Activated T-cell treated with anti-CD3 and anti-CD28 coated beads, Interleukin-2, amount 50 U/mL, for 72 hours (primary cell): ENCODE results near the gene EFCAB11. TPM values are rescaled to one million over a fixed set of nuclear protein-coding genes. Genes with fewer than 3 reads are reported as not detected.

Experiments used
- ATAC-seq, 2 donors: fragments of 150-1000 bp; cut with Tn5 transposase; replicated peaks in 1 of 2; 2 replicates each; pipeline ENCODE4 v1.10.0; 2021; ENCODE audit warnings: moderate library complexity in 2 of 2, mild to moderate bottlenecking in 1 of 2
- DNase-seq, 2 donors: peaks; one replicate each; pipeline ENCODE4 v3.0.0; 2021 to 2022; ENCODE audit warnings: mixed read lengths in 1 of 2
- H3K27ac Mint-ChIP-seq: one replicate; pipeline ENCODE4 v1.8.0; 2022; ENCODE audit warnings: mild to moderate bottlenecking, moderate library complexity, mixed read lengths
- H3K27me3 Mint-ChIP-seq: one replicate; pipeline ENCODE4 v1.8.0; 2022; ENCODE audit warnings: low read depth, mixed read lengths
- H3K36me3 Mint-ChIP-seq, 2 donors: one replicate each; pipeline ENCODE4 v1.8.0; 2022; ENCODE audit warnings: mixed read lengths in 2 of 2, mild to moderate bottlenecking in 1 of 2; ENCODE audit not compliant: insufficient read depth in 2 of 2
- H3K4me1 Mint-ChIP-seq: one replicate; pipeline ENCODE4 v1.8.0; 2022; ENCODE audit warnings: low read depth, mixed read lengths
- H3K4me3 Mint-ChIP-seq, 2 donors: one replicate each; pipeline ENCODE4 v1.8.0; 2022; ENCODE audit warnings: mild to moderate bottlenecking in 2 of 2, mixed read lengths in 2 of 2, moderate library complexity in 2 of 2
- H3K9me3 Mint-ChIP-seq, 2 donors: one replicate each; pipeline ENCODE4 v1.8.0; 2022; ENCODE audit warnings: mixed read lengths in 2 of 2
- total RNA-seq, 2 donors: library from RNA; stranded (reverse); gene quantifications; one replicate each; pipeline ENCODE4 v1.2.3, GENCODE V29; 2022

Gene EFCAB11, protein sequence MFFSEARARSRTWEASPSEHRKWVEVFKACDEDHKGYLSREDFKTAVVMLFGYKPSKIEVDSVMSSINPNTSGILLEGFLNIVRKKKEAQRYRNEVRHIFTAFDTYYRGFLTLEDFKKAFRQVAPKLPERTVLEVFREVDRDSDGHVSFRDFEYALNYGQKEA
- 10 to 100 TPM; 12.8 to 13.7 TPM for total RNA-seq

DNA sequence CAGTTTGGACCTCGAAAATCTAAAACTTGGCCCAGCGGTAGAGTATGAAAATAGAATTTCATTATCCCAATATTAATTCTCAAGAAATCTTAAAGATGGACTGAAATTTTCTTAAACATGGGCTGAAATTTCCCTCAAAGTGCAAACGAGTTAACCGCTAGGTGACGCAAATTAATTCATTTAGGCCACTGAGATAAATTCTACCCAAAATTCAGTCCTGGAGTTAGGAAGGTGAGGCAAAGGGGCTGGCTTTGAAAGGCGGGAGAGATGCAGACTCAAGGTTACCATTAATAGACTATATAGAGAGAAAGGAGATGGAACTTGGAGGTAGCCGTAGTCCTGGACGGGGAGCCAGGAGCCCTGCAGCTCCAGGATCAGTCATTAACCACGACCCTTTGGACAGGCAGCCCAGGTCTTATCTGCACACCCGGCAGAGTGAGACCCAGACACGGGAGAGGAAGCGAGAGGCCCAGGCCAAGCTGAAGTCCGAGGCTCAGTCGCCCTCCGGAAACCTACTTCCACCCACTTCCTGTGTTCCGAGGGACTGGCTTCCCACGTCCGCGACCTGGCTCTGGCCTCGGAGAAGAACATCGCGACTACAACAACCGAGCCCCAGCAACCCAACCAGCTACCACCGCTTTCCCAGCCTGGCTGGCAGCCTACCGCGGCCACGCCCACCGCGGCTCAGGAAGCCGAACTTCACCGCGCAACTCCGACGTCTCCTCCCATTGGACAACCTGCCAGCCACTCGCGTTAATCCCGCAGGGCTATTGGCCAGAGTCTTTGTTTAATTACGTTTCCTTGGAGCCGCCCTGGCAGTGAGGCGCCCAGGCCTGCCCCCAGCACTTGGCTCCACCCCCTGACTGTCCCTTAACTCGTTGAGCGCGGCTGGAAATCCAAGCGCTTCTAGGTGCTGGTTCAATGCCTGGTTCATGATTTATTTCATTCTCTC is at the start of gene EFCAB11:
Gene EFCAB11 (minus strand): TSS at position 661 of the 952 bp plus-strand sequence. CDS start 70 bp downstream, at position 591.
- DNase-seq: peak; percentile 94 to 97
- Mint-ChIP-seq H3K36me3 (peaks cover 15 to 17% of the 10 kb centered on the region in 2 donors), H3K4me1 (peaks cover 42% of the 10 kb centered on the region), H3K27me3 (no peaks in the 10 kb centered on the region), H3K27ac (peak within 1 kb of the TSS; percentile 95), H3K4me3 (peak within 1 kb of the TSS; percentile 91 to 96), H3K9me3 (no peaks in the 10 kb centered on the region)
- ATAC-seq: peak; percentile 75 to 82

DNA sequence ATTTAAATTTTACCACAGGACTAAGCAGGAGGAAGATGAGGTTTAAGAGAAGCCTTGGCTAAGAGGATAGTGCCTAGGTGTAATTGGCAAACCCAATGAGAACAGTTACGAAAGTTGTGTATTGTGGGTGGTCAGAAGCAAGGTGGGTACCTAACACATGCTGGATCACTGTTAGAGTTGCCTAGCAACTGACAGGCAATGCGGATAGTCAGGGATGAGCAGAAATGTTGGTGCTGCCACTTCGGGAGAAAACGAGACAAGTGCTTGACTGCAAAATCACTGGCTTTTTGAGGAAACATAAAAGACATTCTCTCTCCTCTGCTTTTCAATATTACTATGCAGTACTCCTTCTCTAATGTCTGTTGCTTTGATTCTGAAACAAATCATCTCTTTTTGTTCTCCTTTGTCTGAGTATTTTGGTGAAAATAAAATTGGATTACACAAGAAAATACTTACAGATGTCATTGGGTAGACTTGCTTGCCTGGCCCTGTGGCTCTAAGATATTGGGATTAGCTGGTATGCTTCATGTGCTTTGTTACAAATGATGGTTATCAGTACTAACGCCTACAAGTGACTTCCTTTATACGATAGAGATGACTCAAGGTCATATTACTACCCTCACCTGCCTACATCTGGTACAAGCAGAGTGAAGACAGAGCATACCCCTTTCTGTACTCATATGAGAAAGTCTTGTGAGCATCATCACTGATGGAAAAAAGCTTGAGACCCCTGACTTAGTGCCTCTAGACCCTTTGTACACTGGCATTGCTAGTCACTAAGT is 49.2 kb upstream of the EFCAB11 start:
- Mint-ChIP-seq H3K27me3 (no peaks in the 10 kb centered on the region), H3K4me3 (no peak overlapping the region), H3K36me3 (peaks cover 2 to 24% of the 10 kb centered on the region in 2 donors), H3K4me1 (peaks cover 22% of the 10 kb centered on the region), H3K27ac (peak overlapping the region; percentile 51), H3K9me3 (no peaks in the 10 kb centered on the region)
- ATAC-seq: peak; percentile 69 to 80
- no peak for DNase-seq

DNA sequence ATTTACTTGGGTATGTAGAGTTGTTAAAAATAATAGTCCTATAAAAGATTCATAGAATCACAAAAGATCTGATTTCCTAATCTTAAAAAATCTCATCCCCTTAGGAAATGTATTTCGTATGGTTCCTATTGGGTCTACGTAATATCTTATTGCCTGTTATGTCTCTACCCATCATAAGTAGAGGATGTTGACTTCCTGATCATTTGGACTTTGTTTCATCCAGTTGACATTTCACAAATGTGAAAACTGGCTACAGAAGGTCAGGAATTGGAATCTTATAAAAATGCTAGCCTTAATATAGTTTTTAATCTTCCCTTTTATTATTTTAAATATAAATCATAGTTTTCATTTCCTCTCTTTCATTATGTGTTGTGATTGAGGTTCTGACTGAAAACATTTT is 46.4 kb upstream of the EFCAB11 start:
- Mint-ChIP-seq H3K27ac (no peak overlapping the region), H3K27me3 (no peaks in the 10 kb centered on the region), H3K36me3 (peaks cover 7 to 21% of the 10 kb centered on the region in 2 donors)

DNA sequence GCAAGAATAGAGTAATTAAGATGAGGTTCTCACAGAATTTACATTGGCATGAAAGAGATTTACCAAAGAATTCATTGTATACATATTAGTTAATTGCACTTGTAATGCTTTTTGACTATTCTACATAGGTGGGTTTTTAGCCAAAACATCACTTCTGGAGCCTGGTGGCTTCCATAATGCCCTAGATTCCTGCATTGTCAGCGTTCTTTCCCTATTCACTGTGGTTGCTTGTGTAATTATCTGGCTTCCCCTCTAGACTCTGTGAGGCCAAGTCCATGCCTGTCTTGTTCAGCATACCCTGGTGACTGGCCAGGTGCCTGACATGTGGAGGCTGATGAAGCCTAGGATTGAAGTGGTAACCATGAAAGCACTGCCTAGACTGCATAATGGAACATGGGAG is 42.4 kb upstream of the EFCAB11 start:
- Mint-ChIP-seq H3K4me3 (no peak overlapping the region), H3K36me3 (peaks cover 8 to 23% of the 10 kb centered on the region in 2 donors), H3K27ac (no peak overlapping the region)

More for the DNA sequence above, 46.4 kb upstream of the EFCAB11 start:
- no peak for ATAC-seq
- peaks cover 12% of the 10 kb centered on the region for H3K4me1 Mint-ChIP-seq
- DNase-seq: no peak
- no peaks in the 10 kb centered on the region for H3K9me3 Mint-ChIP-seq
- H3K4me3 Mint-ChIP-seq: no peak overlapping the region

DNA sequence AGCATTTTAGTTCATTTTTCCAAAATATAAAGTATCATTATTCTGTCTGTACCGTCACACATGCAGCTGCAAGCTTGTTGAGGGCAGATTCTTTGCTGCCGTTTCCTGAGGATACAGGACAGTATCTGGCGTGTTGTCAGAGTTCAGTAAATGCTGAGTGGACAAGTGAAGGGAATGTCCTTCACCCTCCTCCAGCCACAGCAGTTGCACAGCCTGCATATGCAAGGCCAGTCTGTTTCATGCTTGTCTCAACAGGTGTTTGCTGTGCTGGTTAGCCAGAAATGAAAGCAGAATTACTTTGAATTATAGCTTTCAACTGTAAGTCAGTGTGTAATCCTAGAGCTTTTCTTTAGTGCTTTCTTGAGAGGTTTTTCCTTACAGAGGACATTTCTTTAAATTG is 37.7 kb upstream of the EFCAB11 start:
- no peaks in the 10 kb centered on the region for H3K27me3 Mint-ChIP-seq
- peaks cover 6 to 37% of the 10 kb centered on the region in 2 donors for H3K36me3 Mint-ChIP-seq
- DNase-seq: no peak
- no peaks in the 10 kb centered on the region for H3K4me1 Mint-ChIP-seq
- no peak overlapping the region for H3K4me3 Mint-ChIP-seq
- H3K9me3 Mint-ChIP-seq: no peaks in the 10 kb centered on the region
- no peak for ATAC-seq
- no peak overlapping the region for H3K27ac Mint-ChIP-seq

More for the DNA sequence above, 42.4 kb upstream of the EFCAB11 start:
- Mint-ChIP-seq H3K27me3 (no peaks in the 10 kb centered on the region), H3K4me1 (no peaks in the 10 kb centered on the region), H3K9me3 (no peaks in the 10 kb centered on the region)
- ATAC-seq (no peak), DNase-seq (no peak)

DNA sequence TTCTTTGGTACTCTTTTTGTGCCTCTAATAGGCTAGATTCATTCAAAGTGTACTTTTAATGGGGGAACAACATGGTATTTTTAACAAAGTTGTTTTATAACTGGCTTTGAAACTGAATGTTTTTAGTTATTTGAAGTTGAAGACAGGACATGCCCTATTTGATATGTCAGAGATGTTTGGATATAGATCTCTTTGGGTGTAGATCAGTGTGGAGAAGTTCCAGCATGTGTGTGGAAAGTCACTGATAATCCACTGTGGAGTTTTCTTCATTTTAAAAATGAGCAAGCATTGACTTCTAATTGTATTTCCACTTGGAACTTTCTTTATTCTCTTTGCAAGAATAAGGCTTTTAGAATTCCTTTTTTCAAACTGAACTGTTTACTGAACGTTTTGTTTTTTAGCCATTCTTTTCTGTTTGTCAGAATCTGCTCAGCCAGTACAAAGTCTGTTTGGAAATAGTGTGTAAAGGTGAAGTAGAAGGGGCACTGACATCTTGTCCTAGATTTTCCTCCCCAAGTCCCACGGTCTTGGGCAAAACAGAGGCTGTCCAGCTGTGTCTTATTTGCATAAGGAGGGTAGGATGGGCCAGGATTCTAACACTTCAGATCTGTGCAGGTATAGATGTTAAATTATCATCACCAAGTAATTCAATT is 36.2 kb upstream of the EFCAB11 start:
- Mint-ChIP-seq H3K9me3 (no peaks in the 10 kb centered on the region), H3K36me3 (peaks cover 2 to 35% of the 10 kb centered on the region in 2 donors), H3K27ac (no peak overlapping the region), H3K4me3 (no peak overlapping the region), H3K4me1 (no peaks in the 10 kb centered on the region), H3K27me3 (no peaks in the 10 kb centered on the region)
- DNase-seq (no peak), ATAC-seq (no peak)

DNA sequence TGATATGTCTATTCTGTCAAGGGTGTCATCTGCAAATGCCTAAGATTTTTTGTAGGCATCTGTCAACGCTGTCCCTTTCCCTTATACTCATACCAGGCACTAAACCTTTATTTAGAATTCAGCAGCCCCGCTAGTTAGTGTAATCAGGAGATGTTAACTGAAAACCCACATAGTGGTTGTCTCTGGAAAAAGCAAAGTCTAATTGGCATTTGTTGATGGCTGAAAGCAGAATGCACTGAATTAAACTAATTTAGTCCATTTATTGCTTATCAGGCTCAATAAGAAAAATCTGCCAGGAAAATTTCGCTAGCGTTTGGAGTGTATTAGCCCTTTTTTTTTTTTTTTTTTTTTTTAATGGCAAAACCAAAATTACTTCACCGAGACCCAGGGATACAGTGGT is 35.7 kb upstream of the EFCAB11 start:
- H3K36me3 Mint-ChIP-seq: peaks cover 2 to 35% of the 10 kb centered on the region in 2 donors
- H3K4me3 Mint-ChIP-seq: no peak overlapping the region
- H3K27ac Mint-ChIP-seq: no peak overlapping the region
- H3K4me1 Mint-ChIP-seq: no peaks in the 10 kb centered on the region
- no peak for ATAC-seq
- DNase-seq: no peak
- H3K27me3 Mint-ChIP-seq: no peaks in the 10 kb centered on the region
- H3K9me3 Mint-ChIP-seq: no peaks in the 10 kb centered on the region

DNA sequence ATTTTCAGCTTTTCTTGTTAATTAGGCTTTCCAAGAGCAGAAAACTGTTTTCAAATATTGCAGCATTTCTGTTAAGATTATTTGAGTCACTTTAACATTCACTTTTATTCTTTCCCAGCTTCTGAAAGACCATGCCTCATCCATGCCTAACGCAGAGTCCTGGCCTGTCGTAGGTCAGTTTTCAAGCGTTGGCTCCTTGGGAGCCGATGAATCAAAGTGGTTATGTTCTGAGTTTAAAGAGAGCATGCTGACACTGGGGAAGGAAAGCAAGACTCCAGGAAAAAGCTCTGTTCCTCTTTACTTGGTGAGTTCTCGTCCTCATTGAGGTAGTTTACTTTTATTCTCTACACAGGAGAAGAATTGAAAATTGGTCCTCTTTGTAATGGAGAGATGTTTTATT is 34.3 kb upstream of the EFCAB11 start:
- Mint-ChIP-seq H3K9me3 (no peaks in the 10 kb centered on the region), H3K27me3 (no peaks in the 10 kb centered on the region), H3K36me3 (peaks cover 1 to 28% of the 10 kb centered on the region in 2 donors), H3K4me1 (no peaks in the 10 kb centered on the region), H3K4me3 (no peak overlapping the region), H3K27ac (no peak overlapping the region)
- DNase-seq (no peak), ATAC-seq (no peak)

DNA sequence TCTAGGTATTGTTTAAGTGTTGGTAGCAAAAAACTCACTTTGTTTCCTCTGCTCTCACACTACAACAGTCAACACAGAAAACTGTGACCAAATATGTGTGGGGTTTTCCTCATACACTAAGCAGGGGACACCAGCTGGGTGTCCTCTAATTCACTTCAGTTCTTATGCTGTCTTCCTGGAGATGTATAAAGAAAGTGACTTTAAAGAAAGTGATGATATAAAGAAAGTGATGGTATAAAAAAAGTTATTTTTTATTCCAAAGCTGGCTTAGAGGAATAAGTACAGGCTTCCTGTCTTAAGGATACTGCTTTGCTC is 32.6 kb upstream of the EFCAB11 start:
- Mint-ChIP-seq H3K4me1 (no peaks in the 10 kb centered on the region), H3K4me3 (no peak overlapping the region), H3K36me3 (peaks cover 1 to 31% of the 10 kb centered on the region in 2 donors), H3K27ac (no peak overlapping the region), H3K27me3 (no peaks in the 10 kb centered on the region), H3K9me3 (no peaks in the 10 kb centered on the region)
- ATAC-seq (no peak), DNase-seq (no peak)

DNA sequence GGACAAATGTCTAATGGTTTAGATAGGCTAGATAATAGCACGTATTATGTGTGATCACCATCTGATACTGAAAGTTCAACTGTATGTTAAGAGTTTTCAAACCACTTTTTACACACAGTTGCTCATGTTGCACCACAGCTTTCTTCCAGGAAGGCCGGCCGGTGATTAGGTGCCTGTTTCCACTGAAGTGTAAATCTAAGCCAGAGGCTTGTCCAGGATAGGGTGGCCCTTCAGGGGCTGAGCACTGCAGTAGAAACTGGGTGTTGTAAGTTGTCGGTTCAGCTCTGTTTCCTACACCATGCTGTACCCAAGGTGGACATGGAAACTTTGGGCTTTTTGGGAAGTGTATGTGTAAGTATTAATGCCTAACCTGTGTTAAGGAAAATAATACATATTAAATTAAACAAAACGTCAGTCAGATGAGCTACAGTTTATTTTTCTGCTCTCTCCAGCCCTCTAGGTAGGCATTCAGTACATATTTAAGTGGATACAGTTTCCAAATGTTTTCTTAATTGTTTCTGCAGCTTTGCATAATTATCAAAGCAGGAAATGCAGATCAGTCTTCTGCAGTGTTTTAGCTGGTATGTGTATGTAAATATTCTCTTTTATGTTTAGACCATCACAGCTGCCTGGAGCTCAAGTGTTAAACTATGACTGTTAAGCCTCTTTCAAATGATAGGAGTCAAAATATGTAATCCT is 32.1 kb upstream of the EFCAB11 start:
- H3K27me3 Mint-ChIP-seq: no peaks in the 10 kb centered on the region
- peaks cover 1 to 31% of the 10 kb centered on the region in 2 donors for H3K36me3 Mint-ChIP-seq
- H3K27ac Mint-ChIP-seq: no peak overlapping the region
- H3K9me3 Mint-ChIP-seq: no peaks in the 10 kb centered on the region
- no peak overlapping the region for H3K4me3 Mint-ChIP-seq
- H3K4me1 Mint-ChIP-seq: no peaks in the 10 kb centered on the region
- DNase-seq (no peak), ATAC-seq (no peak)

DNA sequence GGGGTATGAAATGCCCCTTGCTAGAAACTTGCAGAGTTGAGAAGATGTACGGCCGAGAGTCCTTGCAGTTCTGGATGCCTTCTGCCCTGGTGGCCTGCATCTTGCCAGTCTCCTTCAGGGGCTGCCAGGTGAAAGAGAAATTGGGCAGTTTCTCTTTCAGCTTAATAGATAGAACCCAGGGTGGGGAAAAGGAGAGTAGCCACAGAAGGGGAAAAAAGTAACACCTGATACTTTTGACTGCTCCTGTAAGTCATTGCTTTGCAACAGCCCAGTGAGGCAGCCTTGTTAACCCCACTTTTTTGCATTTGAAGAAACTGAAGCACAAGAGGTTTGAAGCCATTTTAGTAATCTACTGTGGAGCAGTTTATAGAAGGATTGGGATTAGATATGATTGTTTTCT is 28.8 kb upstream of the EFCAB11 start:
- H3K27me3 Mint-ChIP-seq: no peaks in the 10 kb centered on the region
- H3K4me1 Mint-ChIP-seq: no peaks in the 10 kb centered on the region
- no peaks in the 10 kb centered on the region for H3K9me3 Mint-ChIP-seq
- DNase-seq (no peak), ATAC-seq (no peak)
- no peak overlapping the region for H3K27ac Mint-ChIP-seq
- H3K36me3 Mint-ChIP-seq: peaks cover 1 to 25% of the 10 kb centered on the region in 2 donors
- H3K4me3 Mint-ChIP-seq: no peak overlapping the region

DNA sequence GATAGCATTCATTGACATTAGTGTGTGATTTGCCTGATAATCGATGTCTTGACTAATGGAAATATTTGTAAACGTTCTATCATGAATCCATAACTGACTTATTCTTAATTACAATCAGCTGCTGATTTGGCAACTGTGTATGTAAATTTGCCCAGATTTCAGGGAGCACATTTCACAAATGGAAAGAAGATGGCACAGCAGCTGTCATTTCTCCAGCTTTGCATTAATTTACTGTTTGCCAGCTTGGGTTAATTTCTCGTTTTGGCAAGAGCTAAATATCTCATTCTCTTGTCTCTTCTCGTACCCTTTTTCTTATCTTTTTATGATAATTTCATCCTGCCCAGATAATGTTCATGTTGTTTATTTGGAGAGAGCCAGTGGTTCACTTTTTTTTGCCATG is 24.1 kb upstream of the EFCAB11 start:
- no peak overlapping the region for H3K27ac Mint-ChIP-seq
- H3K36me3 Mint-ChIP-seq: peaks cover 2 to 29% of the 10 kb centered on the region in 2 donors
- H3K9me3 Mint-ChIP-seq: no peaks in the 10 kb centered on the region
- ATAC-seq (no peak), DNase-seq (no peak)
- no peak overlapping the region for H3K4me3 Mint-ChIP-seq
- H3K27me3 Mint-ChIP-seq: no peaks in the 10 kb centered on the region
- H3K4me1 Mint-ChIP-seq: no peaks in the 10 kb centered on the region
